Measurements from ENCODE around the gene HELZ2. TPM values are rescaled to one million over a fixed set of nuclear protein-coding genes. Genes with fewer than 3 reads are reported as not detected.

The HELZ2 gene
- total RNA-seq, 1 experiment from 2014 or later, result 135 TPM

DNA sequence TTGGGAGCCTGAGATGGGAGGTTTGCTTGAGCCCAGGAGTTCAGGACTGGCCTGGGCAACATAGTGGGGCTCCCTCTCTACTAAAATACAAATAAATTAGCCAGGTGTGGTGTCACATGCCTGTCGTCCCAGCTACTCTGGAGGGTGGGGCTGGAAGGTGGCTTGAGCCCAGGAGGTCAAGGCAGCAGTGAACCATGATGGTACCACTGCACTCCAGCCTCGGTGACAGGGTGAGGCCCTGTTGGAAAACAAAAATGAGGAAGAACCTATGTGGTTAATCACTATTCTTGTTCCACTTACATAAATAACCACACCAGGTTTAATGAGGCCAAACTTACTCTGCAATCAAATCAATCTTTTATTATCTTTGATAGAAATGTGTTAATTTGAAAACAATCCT is 48.1 kb downstream of the HELZ2 start:
- Mint-ChIP-seq H3K27ac (ENCODE audit: unreplicated experiment) (peak overlapping the region; percentile 7), H3K36me3 (ENCODE audit: insufficient read depth, unreplicated experiment) (peaks cover 88% of the 10 kb centered on the region), H3K4me1 (ENCODE audit: low read depth, unreplicated experiment) (peaks cover 18% of the 10 kb centered on the region), H3K4me3 (ENCODE audit: low read depth, unreplicated experiment) (no peak overlapping the region), H3K27me3 (ENCODE audit: unreplicated experiment) (no peaks in the 10 kb centered on the region), H3K9me3 (ENCODE audit: low read depth, unreplicated experiment) (no peaks in the 10 kb centered on the region)
- intact Hi-C loops (cut with micrococcal nuclease; ENCODE audit: unreplicated experiment), result no loop called here
- DNase-seq, result no peak
- TF ChIP-seq, protein P1, sequence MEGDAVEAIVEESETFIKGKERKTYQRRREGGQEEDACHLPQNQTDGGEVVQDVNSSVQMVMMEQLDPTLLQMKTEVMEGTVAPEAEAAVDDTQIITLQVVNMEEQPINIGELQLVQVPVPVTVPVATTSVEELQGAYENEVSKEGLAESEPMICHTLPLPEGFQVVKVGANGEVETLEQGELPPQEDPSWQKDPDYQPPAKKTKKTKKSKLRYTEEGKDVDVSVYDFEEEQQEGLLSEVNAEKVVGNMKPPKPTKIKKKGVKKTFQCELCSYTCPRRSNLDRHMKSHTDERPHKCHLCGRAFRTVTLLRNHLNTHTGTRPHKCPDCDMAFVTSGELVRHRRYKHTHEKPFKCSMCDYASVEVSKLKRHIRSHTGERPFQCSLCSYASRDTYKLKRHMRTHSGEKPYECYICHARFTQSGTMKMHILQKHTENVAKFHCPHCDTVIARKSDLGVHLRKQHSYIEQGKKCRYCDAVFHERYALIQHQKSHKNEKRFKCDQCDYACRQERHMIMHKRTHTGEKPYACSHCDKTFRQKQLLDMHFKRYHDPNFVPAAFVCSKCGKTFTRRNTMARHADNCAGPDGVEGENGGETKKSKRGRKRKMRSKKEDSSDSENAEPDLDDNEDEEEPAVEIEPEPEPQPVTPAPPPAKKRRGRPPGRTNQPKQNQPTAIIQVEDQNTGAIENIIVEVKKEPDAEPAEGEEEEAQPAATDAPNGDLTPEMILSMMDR (IDR thresholded peaks at IDR 0.05; ENCODE audit: unreplicated experiment), result no peak
- CTCF ChIA-PET, result interaction anchor here (0.7 kb wide), 1 partner anchor 55 kb away, joined by 3 read pairs; no protein-coding TSS in a partner anchor
- no TSS peak for BruUV-seq (replicated peaks)

DNA sequence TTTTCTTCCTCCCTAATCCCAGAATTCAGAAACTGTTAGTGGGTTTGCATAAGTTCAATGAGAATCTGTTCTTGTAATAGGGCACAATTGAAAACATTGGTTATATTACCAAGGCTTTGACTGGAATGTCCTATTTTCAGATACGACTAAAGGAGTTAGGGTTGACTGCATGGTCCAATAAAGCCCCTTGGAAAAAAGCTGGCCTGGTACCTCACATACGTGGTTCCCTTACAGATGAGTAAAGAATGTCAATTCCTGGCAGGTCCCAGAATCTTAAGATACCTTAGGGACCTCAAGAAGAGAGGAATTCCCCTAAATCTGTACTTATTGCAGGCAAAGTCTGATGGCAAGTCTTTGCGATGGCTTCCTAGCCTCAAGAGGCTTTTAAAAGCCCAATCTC is 48.9 kb downstream of the HELZ2 start:
- no peak for DNase-seq
- intact Hi-C loops (cut with micrococcal nuclease; ENCODE audit: unreplicated experiment), result no loop called here
- CTCF ChIA-PET, result interaction anchor here (0.7 kb wide), 1 partner anchor 56 kb away, joined by 3 read pairs; no protein-coding TSS in a partner anchor

More for the DNA sequence above, 48.9 kb downstream of the HELZ2 start:
- Mint-ChIP-seq H3K27ac (ENCODE audit: unreplicated experiment) (peak overlapping the region; percentile 7), H3K4me3 (ENCODE audit: low read depth, unreplicated experiment) (no peak overlapping the region), H3K4me1 (ENCODE audit: low read depth, unreplicated experiment) (peaks cover 18% of the 10 kb centered on the region), H3K36me3 (ENCODE audit: insufficient read depth, unreplicated experiment) (peaks cover 90% of the 10 kb centered on the region), H3K9me3 (ENCODE audit: low read depth, unreplicated experiment) (no peaks in the 10 kb centered on the region), H3K27me3 (ENCODE audit: unreplicated experiment) (no peaks in the 10 kb centered on the region)
- BruUV-seq (replicated peaks), result no TSS peak
- TF ChIP-seq, protein P1 (IDR thresholded peaks at IDR 0.05; ENCODE audit: unreplicated experiment), result no peak

Other genes starting within 250 kb of the HELZ2 start
- not detected in 2 replicates for gene CHRNA4, start 212.9 kb downstream of the HELZ2 start, total RNA-seq (2022)
- gene KCNQ2, start 101.6 kb downstream of the HELZ2 start, total RNA-seq (2022), result 0.07 and 0.38 TPM in 2 replicates
- 359 and 393 TPM in 2 replicates for gene EEF1A2, start 75.2 kb downstream of the HELZ2 start, total RNA-seq (2022)
- 517 and 545 TPM in 2 replicates for gene PPDPF, start 53.5 kb downstream of the HELZ2 start, total RNA-seq (2022)
- gene PTK6, start 36.9 kb downstream of the HELZ2 start, total RNA-seq (2022), result 15.9 and 22.5 TPM in 2 replicates
- not detected in 2 replicates for gene SRMS, start 26.5 kb downstream of the HELZ2 start, total RNA-seq (2022)
- gene FNDC11, start 20.1 kb downstream of the HELZ2 start, total RNA-seq (2022), result 0.24 TPM in 1 of 2 replicates, not detected in the other
- 18.6 and 18.8 TPM in 2 replicates for gene GMEB2, start 52.9 kb upstream of the HELZ2 start, total RNA-seq (2022)
- 2.0 and 2.3 TPM in 2 replicates for gene STMN3, start 79.2 kb upstream of the HELZ2 start, total RNA-seq (2022)
- gene RTEL1, start 84.1 kb upstream of the HELZ2 start, total RNA-seq (2022), result 39.1 and 39.8 TPM in 2 replicates
- not detected in 2 replicates for gene TNFRSF6B, start 122.4 kb upstream of the HELZ2 start, total RNA-seq (2022)
- gene ARFRP1, start 133.7 kb upstream of the HELZ2 start, total RNA-seq (2022), result 74.0 and 85.1 TPM in 2 replicates
- gene ZGPAT, start 133.8 kb upstream of the HELZ2 start, total RNA-seq (2022), result 47.0 and 48.4 TPM in 2 replicates
- gene LIME1, start 162.4 kb upstream of the HELZ2 start, total RNA-seq (2022), result 25.8 and 27.1 TPM in 2 replicates
- gene SLC2A4RG, start 165.5 kb upstream of the HELZ2 start, total RNA-seq (2022), result 163 and 169 TPM in 2 replicates

Measured in Calu3 (cell line).